Measurements from ENCODE around the gene CHD2. TPM values are rescaled to one million over a fixed set of nuclear protein-coding genes. Genes with fewer than 3 reads are reported as not detected.

The CHD2 gene
- 10 to 100 TPM; 31.1 to 37.9 TPM for total RNA-seq

- H3K4me1 ChIP-seq = peaks cover 0 to 61% of the 10 kb centered on the region in 2 donors
- no peak for TF ChIP-seq CTCF (IDR thresholded peaks at IDR 0.05)
- peak within 1 kb of the TSS; percentile 60 to 62 for H3K4me3 ChIP-seq
- peak within 1 kb of the TSS; percentile 92 to 97 for H3K27ac ChIP-seq
- no peaks in the 10 kb centered on the region for H3K9me3 ChIP-seq
- DNase-seq (ENCODE audit: low spot score) = peak; percentile 75
- no peaks in the 10 kb centered on the region for H3K27me3 ChIP-seq
- peaks cover 17% of the 10 kb centered on the region for H3K36me3 ChIP-seq
These were observed at the start of gene CHD2 for GRCh38 chr15:92899948-92900730. TSS of gene CHD2 (plus strand) at chr15:92900324. CDS start at chr15:92901238, 914 bp downstream.

GRCh38 chr15:92853222-92853621, 46.9 kb upstream of the CHD2 start:
- Histone ChIP-seq H3K27ac (no peak overlapping the region), H3K4me1 (no peaks in the 10 kb centered on the region), H3K9me3 (no peaks in the 10 kb centered on the region), H3K27me3 (no peaks in the 10 kb centered on the region), H3K4me3 (no peak overlapping the region), H3K36me3 (no peaks in the 10 kb centered on the region)
- no peak for DNase-seq (ENCODE audit: low spot score)
- no peak for TF ChIP-seq CTCF (IDR thresholded peaks at IDR 0.05)

GRCh38 chr15:92861742-92862141, 38.4 kb upstream of the CHD2 start:
- no peak overlapping the region for H3K27ac ChIP-seq
- H3K4me3 ChIP-seq = no peak overlapping the region
- H3K4me1 ChIP-seq = no peaks in the 10 kb centered on the region
- no peaks in the 10 kb centered on the region for H3K36me3 ChIP-seq
- DNase-seq (ENCODE audit: low spot score) = no peak
- no peak for TF ChIP-seq CTCF (IDR thresholded peaks at IDR 0.05)
- no peaks in the 10 kb centered on the region for H3K27me3 ChIP-seq
- H3K9me3 ChIP-seq = peaks cover 0 to 21% of the 10 kb centered on the region in 2 donors

GRCh38 chr15:92864127-92864814, 35.9 kb upstream of the CHD2 start:
- no peak for DNase-seq (ENCODE audit: low spot score)
- Histone ChIP-seq H3K4me3 (no peak overlapping the region), H3K36me3 (no peaks in the 10 kb centered on the region), H3K27ac (no peak overlapping the region), H3K9me3 (peaks cover 0 to 21% of the 10 kb centered on the region in 2 donors), H3K27me3 (no peaks in the 10 kb centered on the region), H3K4me1 (no peaks in the 10 kb centered on the region)
- no peak for TF ChIP-seq CTCF (IDR thresholded peaks at IDR 0.05)

GRCh38 chr15:92869263-92869940, 30.7 kb upstream of the CHD2 start:
- no peaks in the 10 kb centered on the region for H3K36me3 ChIP-seq
- peaks cover 0 to 7% of the 10 kb centered on the region in 2 donors for H3K4me1 ChIP-seq
- no peak overlapping the region for H3K4me3 ChIP-seq
- no peak for DNase-seq (ENCODE audit: low spot score)
- no peak for TF ChIP-seq CTCF (IDR thresholded peaks at IDR 0.05)
- H3K27ac ChIP-seq = peak overlapping the region; percentile 55 to 75
- H3K9me3 ChIP-seq = peaks cover 0 to 9% of the 10 kb centered on the region in 2 donors
- no peaks in the 10 kb centered on the region for H3K27me3 ChIP-seq

Data from right atrium auricular region (tissue), 2 donors.